NK-92 (cell line): ENCODE measurements around the gene FAM83G.

Source experiments
- DNase-seq: peaks from one replicate; lab custom pipeline; 2025; ENCODE audit not compliant: unreplicated experiment; lab: John Stamatoyannopoulos, UW

FAM83G gene

DNA sequence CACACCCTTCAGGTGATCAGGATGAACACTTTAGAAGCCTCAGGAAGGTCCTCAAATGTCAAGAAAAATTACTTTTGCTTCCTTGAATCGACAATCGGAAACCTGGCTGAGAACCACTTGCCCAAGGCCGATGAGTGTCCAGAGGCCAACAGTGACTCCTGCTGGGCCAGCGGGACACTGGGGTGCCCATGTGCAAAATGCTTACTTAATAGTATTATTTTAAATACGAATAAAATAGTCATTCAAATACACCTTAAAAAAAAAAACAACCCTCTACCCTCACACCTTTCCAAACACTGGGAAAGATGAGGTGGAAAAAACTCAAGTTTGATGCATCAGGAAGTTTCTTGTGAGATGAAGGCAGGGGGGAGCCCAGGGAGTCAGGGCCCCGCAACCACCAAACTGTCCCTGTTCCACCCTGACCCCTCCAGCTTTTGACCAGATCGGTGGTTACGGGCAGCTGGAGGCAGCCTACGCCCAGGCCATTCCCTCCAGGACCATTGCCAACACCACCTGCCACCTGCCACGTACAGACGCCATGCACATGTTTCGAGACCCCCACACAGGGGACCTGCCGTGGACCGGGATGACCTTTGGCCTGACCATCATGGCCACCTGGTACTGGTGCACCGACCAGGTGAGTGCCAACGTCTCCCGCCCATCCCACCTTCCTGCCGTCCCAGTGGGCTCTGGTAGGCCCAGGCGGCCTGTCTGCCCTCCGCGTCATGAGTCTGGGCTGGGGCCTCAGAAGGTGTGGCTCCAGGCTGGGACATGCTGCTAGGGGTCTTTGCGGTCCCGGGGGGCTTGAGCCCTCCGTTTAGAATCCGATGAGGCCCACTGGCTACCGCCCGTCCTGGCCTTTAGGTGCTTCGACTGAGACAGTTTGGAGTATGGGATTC is 33.7 kb downstream of the FAM83G start:
- DNase-seq = no peak

DNA sequence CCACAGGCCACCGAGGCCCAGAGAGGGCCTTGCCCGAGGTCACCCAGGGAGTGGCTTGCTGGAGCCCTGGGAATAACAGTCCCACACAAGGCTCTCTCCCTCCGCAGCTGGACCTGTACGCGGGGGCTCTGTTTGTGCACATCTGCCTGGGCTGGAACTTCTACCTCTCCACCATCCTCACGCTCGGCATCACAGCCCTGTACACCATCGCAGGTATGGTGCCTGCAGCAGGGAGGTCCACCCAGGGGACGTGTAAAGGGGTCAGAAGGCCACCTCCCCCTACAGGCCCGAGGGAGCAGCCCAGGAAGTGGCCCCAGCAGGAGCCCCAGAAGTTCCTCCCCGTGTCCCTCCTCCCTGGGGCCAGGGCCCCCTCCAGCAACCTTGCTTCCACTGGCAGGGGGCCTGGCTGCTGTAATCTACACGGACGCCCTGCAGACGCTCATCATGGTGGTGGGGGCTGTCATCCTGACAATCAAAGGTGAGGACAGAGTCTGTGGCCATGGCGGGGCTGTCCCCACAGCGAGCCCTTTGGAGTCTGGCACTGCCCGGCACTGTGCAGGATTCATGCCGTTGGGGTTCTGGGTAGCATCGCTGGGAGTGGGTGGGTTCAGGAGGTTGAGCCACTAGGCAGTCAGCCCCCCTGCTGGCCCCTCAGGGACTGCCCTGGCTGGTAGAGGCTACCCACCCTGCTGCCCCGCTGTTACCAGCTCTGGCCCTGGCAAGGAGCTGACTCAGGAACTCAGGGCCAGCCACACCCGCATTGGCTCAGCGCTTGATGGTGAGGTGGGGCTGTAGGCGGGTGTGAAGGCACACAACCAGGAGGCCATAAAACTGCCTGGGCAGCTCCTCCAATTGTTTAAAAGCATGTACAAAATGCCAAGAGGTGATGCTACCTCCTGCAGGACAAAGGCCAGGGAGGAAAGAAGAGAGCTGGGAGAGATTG is 35.3 kb downstream of the FAM83G start:
- no peak for DNase-seq

DNA sequence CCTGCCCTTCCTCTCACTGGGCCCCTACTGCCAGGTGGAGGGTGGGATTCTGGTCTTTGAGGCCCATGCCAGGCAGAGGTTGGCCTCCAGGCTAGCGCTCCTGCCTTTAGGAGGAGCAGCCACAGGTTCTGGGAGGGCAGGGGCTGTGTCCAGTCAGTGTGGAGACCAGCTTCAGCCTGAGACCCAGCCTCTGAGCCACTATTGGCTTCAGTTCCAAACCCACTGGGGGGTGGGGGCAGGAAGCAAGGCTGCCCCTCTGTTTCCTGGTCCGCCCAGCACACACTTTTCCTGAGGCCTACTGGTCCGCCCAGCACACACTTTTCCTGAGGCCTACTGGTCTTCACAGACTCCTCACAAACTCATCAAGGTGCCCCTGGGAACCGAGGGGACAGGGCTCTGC is 36.2 kb downstream of the FAM83G start:
- DNase-seq = no peak

DNA sequence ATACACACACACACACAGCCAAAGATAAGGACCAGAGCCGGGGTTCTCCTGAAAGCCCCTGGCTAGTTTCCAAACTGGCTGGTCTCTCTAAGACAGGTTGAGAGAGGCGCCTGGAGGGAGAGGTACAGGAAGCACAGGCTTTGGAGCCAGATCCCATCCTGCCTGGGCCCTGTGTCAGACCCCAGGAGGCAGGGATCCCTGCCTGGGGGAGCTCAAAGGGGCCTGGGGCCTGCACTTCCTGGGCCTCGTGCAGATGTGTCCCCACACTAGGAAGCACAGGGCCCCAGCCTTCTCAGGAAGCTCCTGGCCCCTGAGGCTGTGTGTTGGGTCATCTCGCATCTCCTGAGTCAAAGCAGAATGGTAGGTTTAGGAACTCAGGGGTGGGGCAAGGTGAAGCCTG is 36.6 kb downstream of the FAM83G start:
- DNase-seq = no peak

DNA sequence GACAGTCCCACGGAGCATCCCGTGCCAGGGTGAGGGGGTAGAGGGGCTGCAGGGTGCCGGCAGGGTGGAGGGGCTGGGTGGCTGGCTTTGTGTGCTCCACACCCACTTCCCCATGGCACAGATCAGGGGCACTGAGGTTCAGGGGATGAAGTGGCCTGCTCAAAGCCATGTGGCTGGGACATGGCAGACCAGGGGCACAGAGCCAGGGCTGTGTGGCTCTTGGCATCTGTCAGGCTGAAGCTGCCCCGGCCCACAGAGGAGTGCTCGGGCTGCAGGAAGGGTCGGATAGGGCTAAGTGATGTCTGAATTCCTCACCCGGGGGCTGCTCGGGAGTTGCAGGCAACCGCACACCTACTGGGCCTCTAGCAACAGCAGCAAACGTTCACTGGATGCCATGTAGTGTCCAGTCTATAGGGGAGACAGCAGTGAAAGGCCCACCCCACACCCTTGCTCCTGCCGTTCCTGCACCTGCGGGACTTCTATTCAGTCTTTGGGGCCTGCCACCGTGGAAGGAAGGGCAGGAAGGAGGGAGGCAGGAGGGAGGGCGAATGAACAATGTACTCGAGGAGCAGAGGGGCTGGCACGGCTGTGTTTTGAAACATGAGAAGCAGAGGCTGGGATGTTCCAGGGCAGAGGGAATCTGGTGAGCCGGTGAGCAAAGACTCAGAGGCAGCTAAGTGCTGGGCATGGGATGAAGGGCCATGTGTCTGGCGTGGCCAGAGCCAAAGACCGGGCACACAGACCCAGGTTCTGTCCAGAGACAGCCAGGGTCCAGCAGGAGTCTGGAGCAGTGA is 37.5 kb downstream of the FAM83G start:
- no peak for DNase-seq

DNA sequence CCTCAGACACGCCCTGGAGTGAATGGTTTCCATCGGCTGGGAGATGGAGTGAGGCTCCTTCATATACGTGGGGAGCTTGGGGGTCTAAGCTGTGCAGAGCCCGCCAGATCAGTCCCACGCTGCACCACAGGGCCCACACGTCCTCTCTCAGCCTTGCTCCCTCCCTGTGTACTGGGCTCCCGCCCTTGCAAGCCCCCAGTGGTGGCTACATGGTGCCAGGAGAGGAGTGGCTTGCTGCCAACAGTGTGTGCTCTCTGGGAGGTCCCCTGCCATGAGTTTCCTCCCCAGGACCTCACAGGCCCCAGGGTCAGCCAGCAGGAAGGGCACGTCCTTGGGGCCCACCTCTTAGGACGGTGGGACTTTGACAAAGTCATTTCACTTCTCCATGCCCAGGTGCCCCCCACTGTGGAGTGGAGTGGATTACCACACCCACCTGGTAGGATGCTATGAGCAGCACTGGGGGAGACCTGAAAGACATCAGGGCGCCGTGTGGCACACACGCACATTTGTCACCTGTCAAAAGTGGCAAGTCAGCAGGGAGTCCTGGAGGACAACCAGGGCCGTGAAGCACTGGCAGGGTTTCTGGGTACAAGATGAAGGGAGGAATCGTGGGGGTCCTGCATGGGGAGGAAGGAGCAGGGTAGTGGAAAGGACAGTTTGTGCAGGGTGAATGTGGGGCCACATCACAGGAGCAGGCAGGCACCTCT is 38.9 kb downstream of the FAM83G start:
- no peak for DNase-seq

DNA sequence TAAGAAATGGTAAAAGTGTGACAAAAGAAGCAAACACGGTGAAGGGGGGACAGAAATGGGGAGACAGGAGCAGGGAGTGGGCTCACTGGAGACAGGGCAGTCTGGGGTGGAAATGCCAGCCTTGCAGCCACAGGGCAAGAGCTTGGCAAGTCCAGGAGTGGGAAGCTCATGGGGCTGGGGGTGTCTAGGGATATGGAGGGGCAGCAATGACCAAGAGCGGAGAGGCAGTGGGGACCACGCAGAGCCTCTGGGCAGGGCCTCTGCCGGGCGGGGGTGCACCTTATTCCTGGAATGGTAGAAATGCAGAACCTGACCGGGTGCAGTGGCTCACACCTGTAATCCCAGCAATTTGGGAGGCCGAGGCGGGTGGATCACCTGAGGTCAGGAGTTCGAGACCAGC is 40.0 kb downstream of the FAM83G start:
- DNase-seq = no peak

DNA sequence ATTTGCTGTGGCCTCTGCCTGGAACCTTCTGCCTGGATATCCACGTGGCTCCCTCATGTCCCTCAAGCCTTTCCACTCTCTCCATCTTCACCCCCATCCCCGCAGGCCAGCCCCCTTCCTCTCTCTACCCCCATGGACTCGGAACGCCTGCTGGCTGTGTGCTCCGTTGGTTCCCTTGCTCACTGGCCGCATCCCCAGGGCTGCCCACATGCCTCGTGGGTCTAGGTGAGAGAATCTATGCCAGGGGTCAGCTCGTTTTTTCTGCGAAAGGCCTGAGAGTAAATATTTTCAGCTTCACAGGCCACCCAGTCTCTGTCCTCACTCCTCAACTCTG is 40.6 kb downstream of the FAM83G start:
- no peak for DNase-seq

DNA sequence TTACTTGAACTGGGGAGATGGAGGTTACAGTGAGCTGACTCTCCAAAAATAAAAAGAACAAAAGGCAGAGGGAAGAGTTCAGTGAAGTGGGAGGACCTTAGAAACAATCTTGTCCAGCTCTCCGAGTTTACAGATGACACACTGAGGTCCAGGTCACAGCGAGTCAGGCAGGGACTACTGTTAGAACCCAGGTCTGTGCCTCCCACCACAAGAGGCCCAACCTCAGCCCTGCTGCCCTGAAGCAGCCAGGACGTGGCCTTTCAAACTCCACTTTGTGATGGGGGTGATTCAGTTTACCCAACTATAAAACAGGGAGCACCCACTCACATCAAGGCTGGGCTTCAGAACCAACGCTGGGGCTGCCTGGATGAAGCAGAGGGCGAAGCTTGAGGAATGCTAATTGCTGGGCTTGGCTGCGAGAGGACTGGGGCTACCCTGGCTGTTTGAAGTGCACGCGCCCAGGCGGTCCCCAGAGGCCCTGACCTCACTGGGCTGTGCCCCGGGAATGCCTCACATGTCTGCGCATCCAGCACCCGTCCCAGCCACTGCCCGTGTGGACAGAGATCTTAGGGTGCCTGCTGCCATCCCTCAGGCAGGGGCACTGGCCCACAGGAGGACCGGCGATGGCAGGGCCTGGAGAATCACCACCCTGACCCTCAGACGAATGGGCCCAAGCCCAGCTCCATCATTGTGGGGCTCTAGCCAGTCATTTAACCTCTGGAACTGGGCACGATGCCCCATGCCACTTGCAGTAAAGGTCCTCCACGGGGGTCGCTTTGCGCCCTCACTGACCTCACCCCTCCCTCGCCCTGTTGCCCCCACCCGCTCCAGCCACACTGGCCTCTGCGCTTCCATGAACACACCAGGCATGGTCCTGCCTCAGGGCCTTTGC is 41.2 kb downstream of the FAM83G start:
- DNase-seq = no peak

DNA sequence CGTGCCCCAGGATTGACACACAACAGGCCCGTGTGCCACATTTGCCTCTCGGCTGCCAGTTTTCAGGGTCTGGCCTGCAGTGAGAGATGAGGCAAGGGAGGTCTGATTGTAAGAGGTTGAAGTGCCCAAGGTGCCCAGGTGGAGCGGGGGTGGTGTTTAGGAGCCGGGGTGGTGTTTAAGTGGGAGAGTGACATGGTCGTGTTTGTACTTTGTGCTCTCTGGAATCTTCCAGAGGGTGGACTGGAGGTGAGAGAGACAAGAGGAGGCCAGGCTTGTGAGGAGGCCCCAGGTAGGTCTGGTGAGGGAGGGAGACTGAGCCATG is 42.1 kb downstream of the FAM83G start:
- DNase-seq = no peak

DNA sequence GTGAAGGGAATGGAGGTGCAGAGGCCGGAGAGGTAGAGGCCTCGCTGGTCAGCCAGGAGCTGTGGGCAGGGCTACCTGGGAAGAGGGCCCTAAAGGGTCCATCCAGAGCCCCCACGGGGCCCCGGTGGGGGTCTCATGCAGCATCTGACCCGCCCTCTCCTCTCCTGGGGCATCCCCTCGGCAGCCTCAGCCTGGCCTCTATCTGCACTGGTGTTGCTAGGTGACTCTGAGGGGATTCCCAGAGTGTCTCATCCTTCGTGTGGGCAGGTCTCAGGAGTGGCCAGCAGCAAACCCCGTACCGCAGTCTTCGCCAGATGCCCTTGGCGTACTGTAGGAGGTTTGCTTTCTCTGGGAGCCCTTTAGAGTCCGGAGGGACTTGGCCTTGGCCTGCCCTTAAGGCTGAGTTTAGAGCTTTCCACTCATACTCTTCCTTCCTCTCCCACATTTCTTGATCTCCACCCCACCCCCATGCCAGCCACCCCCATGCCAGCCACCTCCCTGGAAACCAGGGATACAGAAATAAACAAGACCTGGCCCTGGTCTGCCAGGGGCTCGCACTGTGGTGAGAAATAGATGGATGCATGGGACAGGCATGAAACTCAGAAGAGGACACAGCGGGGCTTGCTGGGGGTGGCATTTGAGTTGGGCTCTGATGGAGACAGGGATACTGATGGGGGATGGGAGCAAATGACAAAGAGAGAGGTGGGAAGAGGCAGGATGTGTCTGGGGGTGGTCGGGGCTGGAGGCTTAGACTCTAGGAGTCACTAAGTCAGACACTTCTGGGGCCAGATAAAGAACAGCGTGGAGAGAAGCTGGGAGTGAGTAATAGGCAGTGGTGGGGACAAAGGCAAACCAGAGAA is 42.7 kb downstream of the FAM83G start:
- no peak for DNase-seq

DNA sequence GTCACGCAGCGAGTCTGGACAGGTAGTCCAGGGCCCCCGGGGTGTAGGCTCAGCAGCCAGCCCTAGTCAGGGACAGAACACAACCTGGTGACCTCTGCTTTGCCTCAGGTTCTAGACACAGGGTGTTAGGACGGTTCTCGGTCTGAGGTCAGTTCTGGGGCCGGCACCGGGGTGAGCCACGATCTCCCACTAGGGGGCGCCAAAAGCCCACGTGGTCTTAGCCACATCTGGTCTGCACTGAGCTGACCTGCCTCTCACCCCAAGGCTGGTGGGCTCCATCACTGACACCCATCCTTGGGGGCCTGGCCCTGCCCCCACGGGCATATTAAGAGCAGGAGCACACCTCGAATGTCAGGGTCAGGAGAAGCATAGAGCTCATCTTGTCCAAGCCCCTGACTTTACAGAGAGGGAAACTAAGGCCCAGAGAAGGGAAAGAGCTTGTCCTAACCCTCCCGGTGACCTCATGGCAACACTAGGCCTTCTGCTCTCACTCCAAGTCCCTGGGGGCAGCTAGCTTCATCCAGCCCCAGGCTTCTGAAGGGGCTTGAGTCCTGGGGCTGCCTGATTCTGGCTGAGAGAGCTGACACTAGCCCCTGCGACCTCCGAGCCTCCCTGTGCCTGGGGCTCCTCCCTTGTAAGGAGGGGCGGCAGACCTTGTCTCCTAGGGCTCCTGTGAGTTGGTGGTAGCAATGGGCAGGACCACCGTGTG is 43.6 kb downstream of the FAM83G start:
- DNase-seq = no peak

DNA sequence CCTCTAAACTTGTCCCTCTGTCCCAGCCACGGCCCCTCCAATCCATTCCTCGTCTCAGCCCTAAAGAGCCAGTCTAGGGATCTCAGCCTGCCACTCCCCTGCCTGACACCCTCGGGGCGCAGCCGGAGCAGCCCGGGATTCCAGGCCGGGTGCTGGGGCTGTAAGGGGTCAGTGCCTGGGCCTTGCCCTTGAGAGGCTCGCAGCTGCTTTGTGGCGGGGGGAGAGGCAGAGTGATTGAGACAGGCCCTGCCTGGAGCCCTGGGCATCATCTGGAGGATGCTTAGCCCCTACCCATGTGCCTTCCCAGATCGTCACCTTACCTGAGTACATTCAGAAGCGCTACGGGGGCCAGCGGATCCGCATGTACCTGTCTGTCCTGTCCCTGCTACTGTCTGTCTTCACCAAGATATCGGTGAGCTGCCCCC is 44.3 kb downstream of the FAM83G start:
- no peak for DNase-seq

DNA sequence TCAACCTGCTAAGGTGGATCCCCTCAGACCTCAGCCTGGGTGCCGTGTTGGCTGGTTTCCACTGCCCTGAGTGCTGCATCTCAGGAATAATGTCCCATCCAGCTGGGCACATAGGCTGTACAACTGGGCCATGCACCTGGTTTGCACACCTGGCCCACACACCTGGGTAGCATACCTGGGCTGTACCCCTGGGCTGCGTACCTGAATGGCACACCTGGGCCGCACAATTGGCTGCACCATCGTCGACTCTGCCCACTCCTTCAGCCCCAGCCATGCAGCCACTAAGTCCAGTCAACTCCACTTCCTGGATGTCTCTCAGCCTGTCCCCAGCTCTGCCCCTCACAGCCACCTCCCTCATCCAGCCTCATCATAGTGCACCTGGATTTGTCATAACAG is 44.7 kb downstream of the FAM83G start:
- no peak for DNase-seq

DNA sequence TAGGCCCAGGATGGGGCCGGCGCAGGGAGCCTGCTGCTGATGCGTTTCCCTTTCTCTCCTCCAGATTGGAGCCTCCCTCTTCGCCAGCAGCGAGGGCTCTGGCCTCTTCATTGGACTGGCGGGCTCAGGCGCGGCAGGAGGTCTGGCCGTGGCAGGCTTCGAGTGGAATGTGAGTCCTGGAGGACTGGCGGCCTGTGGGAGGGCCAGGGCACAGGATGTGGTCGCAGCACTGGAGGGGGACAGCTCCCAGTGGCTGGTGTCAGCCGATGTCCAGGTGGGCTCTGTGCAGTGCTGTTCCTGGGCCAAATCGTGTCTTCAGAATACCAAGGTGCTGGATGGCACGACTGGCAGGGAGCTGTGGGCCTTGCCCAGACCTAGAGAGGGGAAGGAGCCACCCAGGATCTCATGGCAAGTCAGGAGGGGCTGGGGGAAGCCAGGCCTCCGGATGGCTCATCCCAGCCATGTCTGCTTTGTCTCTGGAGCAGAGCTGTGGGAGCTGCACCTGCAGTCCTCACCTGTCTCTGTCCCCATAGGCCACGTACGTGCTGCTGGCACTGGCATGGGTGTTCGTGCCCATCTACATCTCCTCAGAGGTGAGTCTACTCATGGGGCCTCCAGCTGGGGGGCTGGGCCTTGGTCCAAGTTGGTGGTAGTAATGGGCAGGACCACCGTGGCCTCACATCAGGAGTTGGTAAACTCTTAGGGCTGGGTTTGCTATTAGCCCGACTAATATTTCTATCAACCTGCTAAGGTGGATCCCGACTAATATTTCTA is 45.3 kb downstream of the FAM83G start:
- no peak for DNase-seq

DNA sequence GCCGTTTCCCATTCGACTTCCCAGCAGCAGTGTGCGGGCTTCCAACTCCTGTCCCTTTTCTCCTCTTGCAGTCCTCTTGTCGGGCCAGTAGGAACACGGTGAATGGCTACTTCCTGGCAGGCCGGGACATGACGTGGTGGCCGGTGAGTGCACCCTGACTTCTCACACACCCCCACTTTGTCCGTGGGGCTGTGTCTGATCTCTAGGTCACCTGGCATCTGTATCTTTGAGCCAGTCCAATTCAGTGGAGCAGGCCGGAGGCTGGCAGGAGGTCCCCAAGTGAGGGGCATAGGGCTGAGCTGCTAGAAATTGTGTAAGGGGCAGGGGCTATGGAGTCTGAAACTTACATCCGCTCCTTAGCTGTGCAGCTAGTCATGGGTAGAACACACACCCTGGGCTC is 46.0 kb downstream of the FAM83G start:
- DNase-seq = no peak

DNA sequence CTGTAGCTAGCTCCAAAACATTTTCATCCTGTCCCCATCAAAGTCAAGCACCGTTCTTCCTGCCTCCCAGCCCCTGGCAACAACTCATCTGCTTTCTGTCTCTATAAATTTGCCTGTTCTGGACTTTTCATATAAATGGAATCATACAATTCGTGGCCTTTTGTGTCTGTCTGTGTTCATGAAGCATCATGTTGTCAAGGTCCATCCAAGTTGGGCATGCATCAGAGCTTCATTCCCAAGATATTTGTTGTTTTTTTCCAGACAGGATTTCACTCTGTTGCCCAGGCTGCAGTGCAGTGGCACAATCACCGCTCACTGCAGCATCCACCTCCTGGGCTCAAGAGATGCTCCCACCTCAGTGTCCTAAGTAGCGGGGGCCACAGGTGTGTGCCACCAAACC is 46.7 kb downstream of the FAM83G start:
- DNase-seq = no peak

DNA sequence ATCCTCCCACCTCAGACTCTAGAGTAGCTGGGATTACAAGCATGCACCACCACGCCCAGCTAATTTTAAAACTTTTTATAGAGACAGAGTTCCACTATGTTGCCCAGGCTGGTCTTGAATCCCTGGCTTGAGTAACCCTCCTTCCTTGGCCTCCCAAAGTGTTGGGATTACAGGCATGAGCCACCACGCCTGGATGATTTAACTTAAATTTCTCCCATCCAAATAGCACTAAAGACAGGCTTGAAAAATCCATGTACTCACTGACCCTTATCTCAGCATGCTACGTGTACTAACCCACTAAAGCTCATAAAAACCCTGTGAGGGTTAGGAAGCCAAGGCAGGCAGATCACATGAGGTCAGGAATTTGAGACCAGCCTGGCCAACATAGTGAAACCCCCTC is 48.0 kb downstream of the FAM83G start:
- DNase-seq = no peak
